ENCODE measurements around the gene IQCM. TPM values are rescaled to one million over a fixed set of nuclear protein-coding genes. Genes with fewer than 3 reads are reported as not detected.
"Not testable (repeated sequence)": the region's sequence is repeated elsewhere in the genome, so short reads cannot be mapped to it uniquely, and the experiment has no call there.

IQCM gene
- total RNA-seq, 2 donors from 2014 or later, result not detected

GRCh38 chr4:149511558-149512298 is 303.9 kb downstream of the IQCM start:
- no peak for DNase-seq (ENCODE audit: low spot score)
- intact Hi-C loops (cut with DNase I), result loop anchor here in 1 of 2 donors (5.0 kb wide), 1 partner anchor 596 kb away; no protein-coding TSS in a partner anchor

DNA sequence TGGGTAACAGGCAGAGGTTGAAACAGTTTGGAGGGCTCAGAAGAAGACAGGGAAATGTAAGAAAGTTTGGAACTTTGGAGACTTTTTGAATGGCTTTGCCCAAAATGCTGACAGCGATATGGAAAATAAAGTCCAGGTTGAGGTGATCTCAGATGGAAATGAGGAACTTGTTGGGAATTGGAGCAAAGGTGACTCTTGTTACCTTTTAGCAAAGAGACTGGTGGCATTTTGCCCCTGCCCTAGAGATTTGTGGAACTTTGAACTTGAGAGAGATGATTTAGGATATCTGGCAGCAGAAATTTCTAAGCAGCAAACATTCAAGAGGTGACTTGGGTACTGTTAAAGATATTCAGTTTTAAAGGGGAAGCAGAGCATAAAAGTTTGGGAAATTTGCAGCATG is 308.3 kb downstream of the IQCM start:
- intact Hi-C loops (cut with DNase I); DNase-seq (ENCODE audit: low spot score): not testable (repeated sequence)

- intact Hi-C loops (cut with DNase I), result no loop called here
- DNase-seq (ENCODE audit: low spot score), result no peak
Observed at GRCh38 chr4:149500806-149501205, 314.8 kb downstream of the IQCM start.

DNA sequence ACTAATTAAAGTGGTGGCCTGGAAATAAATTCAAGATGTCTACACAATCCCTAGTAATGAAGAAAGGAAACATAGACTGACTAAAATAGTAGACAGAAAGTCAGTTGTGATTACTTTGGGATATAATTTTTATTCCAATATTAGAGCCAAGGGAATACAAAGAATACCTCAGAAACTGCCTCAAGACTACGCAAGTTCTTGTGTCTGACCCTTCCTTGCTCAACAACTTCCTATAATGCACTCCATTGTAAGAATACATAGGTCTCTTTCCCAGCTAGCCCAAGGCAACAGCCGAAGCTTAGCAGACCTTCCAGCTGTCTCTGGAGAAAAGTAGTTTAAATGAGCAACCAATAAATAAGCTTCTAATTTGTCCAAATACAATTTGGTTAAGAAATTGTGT is 315.9 kb downstream of the IQCM start:
- intact Hi-C loops (cut with DNase I), result loop anchor here in 1 of 2 donors (10.0 kb wide), 1 partner anchor 355 kb away; no protein-coding TSS in a partner anchor
- DNase-seq (ENCODE audit: low spot score), result no peak

DNA sequence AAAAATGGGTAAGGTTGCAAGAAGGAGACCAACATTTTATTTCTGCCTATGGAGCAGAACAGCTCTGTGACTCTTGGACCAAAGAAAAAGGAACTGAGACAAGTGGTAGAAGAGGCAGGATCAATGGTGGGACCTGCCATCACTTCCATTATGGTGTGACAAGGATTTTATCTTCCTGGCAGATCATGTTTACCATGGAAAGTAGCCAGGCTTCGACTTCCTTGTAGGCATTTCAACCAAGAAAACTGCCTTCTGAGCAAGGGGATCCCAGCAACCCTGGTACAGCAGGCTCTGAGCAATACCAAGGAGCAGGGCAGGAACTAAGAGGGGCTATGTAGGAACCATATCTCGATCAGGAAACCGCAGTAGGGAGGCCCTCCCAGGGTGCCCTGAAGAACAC is 317.4 kb downstream of the IQCM start:
- no peak for DNase-seq (ENCODE audit: low spot score)

GRCh38 chr4:149493492-149493891 is 322.2 kb downstream of the IQCM start:
- DNase-seq (ENCODE audit: low spot score), result no peak
- intact Hi-C loops (cut with DNase I), result loop anchor here in 1 of 2 donors (10.0 kb wide), 1 partner anchor 361 kb away; no protein-coding TSS in a partner anchor

More for the DNA sequence above, 317.4 kb downstream of the IQCM start:
- intact Hi-C loops (cut with DNase I), result loop anchor here in 1 of 2 donors (10.0 kb wide), 1 partner anchor 357 kb away; no protein-coding TSS in a partner anchor

- intact Hi-C loops (cut with DNase I), result no loop called here
- DNase-seq (ENCODE audit: low spot score), result no peak
Observed at GRCh38 chr4:149489321-149489720, 326.3 kb downstream of the IQCM start.

DNA sequence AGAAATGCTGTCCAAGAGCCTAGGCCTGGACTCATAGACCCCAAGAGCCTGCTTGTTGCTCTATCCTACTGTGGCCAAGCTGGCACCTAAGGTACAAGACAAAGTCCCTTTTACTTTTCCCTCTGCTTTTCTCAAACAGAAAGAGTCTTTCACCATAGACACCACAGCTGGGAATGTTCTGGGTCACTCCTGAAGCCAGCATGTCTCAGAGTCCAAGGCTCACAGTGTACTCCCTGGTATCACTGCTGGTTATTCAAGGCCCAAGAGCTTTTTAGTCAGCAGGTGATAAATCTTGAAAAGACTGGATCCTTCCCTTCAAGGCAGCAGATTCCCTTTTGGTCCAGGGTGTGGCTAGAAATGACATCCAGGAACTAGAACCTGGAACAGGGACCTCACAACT is 328.8 kb downstream of the IQCM start:
- intact Hi-C loops (cut with DNase I), result no loop called here
- DNase-seq (ENCODE audit: low spot score), result no peak

GRCh38 chr4:149468669-149469068 is 347.0 kb downstream of the IQCM start:
- DNase-seq (ENCODE audit: low spot score); intact Hi-C loops (cut with DNase I): not testable (repeated sequence)

- no peak for DNase-seq (ENCODE audit: low spot score)
- intact Hi-C loops (cut with DNase I), result no loop called here
Observed at GRCh38 chr4:149466446-149466845, 349.2 kb downstream of the IQCM start.

- intact Hi-C loops (cut with DNase I), result no loop called here
Observed at GRCh38 chr4:149465955-149466354, 349.7 kb downstream of the IQCM start.

DNA sequence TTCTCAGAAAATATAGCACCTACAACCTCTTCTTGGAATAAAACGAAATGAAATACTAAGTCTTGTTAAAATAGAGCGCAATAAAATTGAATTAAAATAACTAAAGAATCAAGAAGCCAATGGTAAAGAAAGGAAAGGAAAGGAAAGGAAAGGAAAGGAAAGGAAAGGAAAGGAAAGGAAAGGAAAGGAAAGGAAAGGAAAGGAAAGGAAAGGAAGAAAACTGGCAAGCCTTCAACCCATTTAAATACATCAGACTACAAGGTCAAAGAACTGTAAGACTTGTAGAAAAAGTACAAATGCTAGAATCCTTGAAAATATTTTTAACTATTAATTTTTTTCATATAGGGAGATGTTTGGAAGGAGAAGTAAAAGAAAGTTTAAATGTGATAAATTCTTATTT is 372.1 kb downstream of the IQCM start:
- DNase-seq (ENCODE audit: low spot score), result no peak
- intact Hi-C loops (cut with DNase I), result no loop called here

More at GRCh38 chr4:149465955-149466354, 349.7 kb downstream of the IQCM start:
- DNase-seq (ENCODE audit: low spot score), result no peak

DNA sequence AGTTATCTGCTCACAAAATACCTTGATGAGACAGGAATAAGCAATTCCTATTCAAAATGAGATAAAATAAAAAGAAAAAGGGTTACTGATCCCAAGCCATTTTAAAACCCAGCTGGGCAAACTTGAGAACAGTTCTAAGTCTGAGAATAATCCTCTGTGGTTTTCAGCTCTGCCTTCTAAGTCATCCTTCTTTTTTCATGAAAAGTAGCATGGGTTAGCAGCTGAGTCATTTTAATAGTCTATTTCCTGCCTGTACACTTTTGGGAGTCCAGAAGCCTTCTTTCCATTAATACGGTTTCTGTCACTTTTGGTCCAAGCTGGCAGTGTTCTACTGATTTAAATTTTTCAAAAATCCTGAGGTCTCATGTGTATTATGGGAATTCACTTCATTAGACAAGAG is 374.3 kb downstream of the IQCM start:
- no peak for DNase-seq (ENCODE audit: low spot score)
- intact Hi-C loops (cut with DNase I), result no loop called here

- no peak for DNase-seq (ENCODE audit: low spot score)
- intact Hi-C loops (cut with DNase I), result no loop called here
Observed at GRCh38 chr4:149426461-149426860, 389.2 kb downstream of the IQCM start.

DNA sequence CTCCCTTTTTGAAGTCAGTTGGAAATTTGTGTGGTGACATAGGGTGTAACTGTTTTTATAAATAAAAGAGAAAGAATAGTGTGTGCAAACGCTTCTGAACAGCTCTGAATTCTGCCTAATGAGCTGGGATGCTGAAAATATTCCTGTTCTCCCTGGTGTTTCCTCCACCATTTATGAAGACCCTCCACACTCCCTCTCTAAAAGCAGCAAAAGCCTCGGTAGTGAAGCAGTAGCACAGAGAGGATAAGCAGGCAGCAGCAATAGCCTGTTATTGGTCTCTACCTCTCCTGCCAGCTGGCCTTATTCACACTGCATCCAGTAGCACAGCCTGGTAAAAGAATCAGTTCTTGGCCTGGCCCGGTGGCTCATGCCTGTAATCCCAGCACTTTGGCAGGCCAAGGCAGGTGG is 406.1 kb downstream of the IQCM start:
- intact Hi-C loops (cut with DNase I), result no loop called here
- no peak for DNase-seq (ENCODE audit: low spot score)

GRCh38 chr4:149409146-149409545 is 406.5 kb downstream of the IQCM start:
- peak; percentile 77 for DNase-seq (ENCODE audit: low spot score)
- intact Hi-C loops (cut with DNase I), result no loop called here

GRCh38 chr4:149404143-149404542 is 411.5 kb downstream of the IQCM start:
- no peak for DNase-seq (ENCODE audit: low spot score)
- intact Hi-C loops (cut with DNase I), result no loop called here

DNA sequence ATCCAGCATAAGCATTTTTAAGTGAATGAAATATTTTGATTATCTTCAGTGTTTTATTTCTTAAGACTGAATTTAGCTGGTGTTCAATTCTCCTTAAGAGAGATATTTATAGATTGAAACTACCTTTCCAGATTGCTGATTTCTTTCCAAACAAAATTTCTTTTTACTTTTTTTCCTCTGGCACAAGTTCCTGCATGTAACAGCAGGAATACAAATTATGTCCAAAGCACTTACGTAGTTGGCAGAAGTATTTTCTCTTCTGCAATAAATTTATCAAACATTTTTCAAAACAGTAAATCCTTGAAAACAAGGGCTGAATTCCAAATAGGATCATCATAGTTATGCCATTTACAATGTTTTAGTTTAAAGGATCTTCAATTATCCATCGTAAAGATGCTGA is 412.6 kb downstream of the IQCM start:
- no peak for DNase-seq (ENCODE audit: low spot score)
- intact Hi-C loops (cut with DNase I), result no loop called here

GRCh38 chr4:149398993-149399392 is 416.6 kb downstream of the IQCM start:
- DNase-seq (ENCODE audit: low spot score), result no peak
- intact Hi-C loops (cut with DNase I), result no loop called here

- intact Hi-C loops (cut with DNase I), result no loop called here
- no peak for DNase-seq (ENCODE audit: low spot score)
Observed at GRCh38 chr4:149370785-149371420, 444.7 kb downstream of the IQCM start.

DNA sequence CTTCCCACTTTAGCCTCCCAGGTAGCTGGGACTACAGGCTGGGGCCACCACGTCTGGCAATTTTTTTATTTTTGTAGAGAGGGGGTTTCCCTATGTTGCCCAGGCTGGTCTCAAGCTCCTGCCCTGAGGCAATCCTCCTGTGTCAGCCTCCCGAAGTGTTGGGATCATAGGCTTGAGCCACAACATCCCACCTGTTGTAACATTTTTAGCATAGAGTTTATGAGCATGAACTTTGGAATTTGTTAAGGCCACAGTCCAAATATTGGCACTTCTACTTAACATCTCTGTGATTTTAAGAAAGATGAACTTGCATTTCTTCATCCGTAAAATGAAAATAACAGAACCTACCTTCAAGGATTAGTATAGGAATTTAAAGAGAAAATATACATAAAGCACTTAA is 445.6 kb downstream of the IQCM start:
- no peak for DNase-seq (ENCODE audit: low spot score)
- intact Hi-C loops (cut with DNase I), result no loop called here

Data from posterior vena cava (tissue), 2 donors.